Neural progenitor cell (in vitro differentiated cells): ENCODE results near the gene KRTAP22-1. TPM values are rescaled to one million over a fixed set of nuclear protein-coding genes. Genes with fewer than 3 reads are reported as not detected.

ENCODE experiments used
- DNase-seq: peaks from one replicate; pipeline ENCODE4 v3.0.0-alpha.2; 2016; ENCODE audit warnings: low spot score
- H2AFZ ChIP-seq: fragments of 200-600 bp; sonication (generic); replicated peaks from 2 replicates; pipeline ENCODE4 v1.6.1; 2016; ENCODE audit warnings: antibody characterized with exemption
- H3F3A ChIP-seq: fragments of 200-600 bp; sonication (generic); 2 replicates; pipeline ENCODE4 v1.6.1; 2016; ENCODE audit warnings: antibody characterized with exemption, low read depth
- H3K27ac ChIP-seq: fragments of 200-600 bp; sonication (generic); 2 replicates; pipeline ENCODE4 v1.5.1; 2016; ENCODE audit warnings: mild to moderate bottlenecking
- H3K27me3 ChIP-seq: fragments of 200-600 bp; sonication (generic); 2 replicates; pipeline ENCODE4 v1.6.1; 2016; ENCODE audit warnings: mild to moderate bottlenecking, moderate library complexity
- H3K36me3 ChIP-seq: fragments of 200-600 bp; sonication (generic); 2 replicates; pipeline ENCODE4 v1.5.1; 2016
- H3K4me1 ChIP-seq: fragments of 200-600 bp; sonication (generic); 2 replicates; pipeline ENCODE4 v1.6.1; 2016; ENCODE audit warnings: mixed run types
- H3K4me2 ChIP-seq: fragments of 200-600 bp; sonication (generic); 2 replicates; pipeline ENCODE4 v1.6.1; 2016
- H3K4me3 ChIP-seq: fragments of 200-600 bp; sonication (generic); 2 replicates; pipeline ENCODE4 v1.5.1; 2016
- H3K79me2 ChIP-seq: fragments of 200-600 bp; sonication (generic); 2 replicates; pipeline ENCODE4 v1.6.1; 2016; ENCODE audit warnings: low read depth
- H3K9ac ChIP-seq: fragments of 200-600 bp; sonication (generic); 2 replicates; pipeline ENCODE4 v1.6.1; 2016
- H3K9me3 ChIP-seq: fragments of 200-600 bp; sonication (generic); 2 replicates; pipeline ENCODE4 v1.5.1; 2016; ENCODE audit warnings: low read depth
- H4K20me1 ChIP-seq: fragments of 200-600 bp; sonication (generic); 2 replicates; pipeline ENCODE4 v1.6.1; 2016; ENCODE audit warnings: low read depth
- H3K27ac Mint-ChIP-seq: 3 replicates; pipeline ENCODE4 v1.8.0; 2021; ENCODE audit warnings: mixed read lengths
- H3K27me3 Mint-ChIP-seq: 2 replicates; pipeline ENCODE4 v1.8.0; 2022; ENCODE audit warnings: low read depth, mild to moderate bottlenecking, inconsistent platforms, moderate library complexity, mixed read lengths; ENCODE audit not compliant: insufficient read depth
- H3K36me3 Mint-ChIP-seq: 3 replicates; pipeline ENCODE4 v1.8.0; 2021; ENCODE audit warnings: mixed read lengths
- H3K4me1 Mint-ChIP-seq: 3 replicates; pipeline ENCODE4 v1.8.0; 2021; ENCODE audit warnings: mixed read lengths
- H3K4me3 Mint-ChIP-seq: 3 replicates; pipeline ENCODE4 v1.8.0; 2021; ENCODE audit warnings: mild to moderate bottlenecking, moderate library complexity, mixed read lengths
- H3K9me3 Mint-ChIP-seq: 3 replicates; pipeline ENCODE4 v1.8.0; 2020; ENCODE audit warnings: mixed read lengths
- CTCF ChIP-seq: fragments of 200-600 bp; sonication (generic); IDR thresholded peaks from 2 replicates; pipeline ENCODE4 v1.5.1; 2017; ENCODE audit warnings: antibody characterized with exemption, mild to moderate bottlenecking
- EZH2 ChIP-seq: fragments of 200-600 bp; sonication (generic); IDR thresholded peaks from 2 replicates; pipeline ENCODE4 v1.6.1; 2017; ENCODE audit warnings: antibody characterized with exemption, mild to moderate bottlenecking, moderate library complexity
- EZH2phosphoT487 ChIP-seq: fragments of 200-600 bp; sonication (generic); IDR thresholded peaks from 2 replicates; pipeline ENCODE4 v1.6.1; 2017; ENCODE audit warnings: antibody characterized with exemption
- total RNA-seq: library from RNA; depleted of rRNA; stranded (reverse); fragments of >200 nt; gene quantifications from 2 replicates; pipeline ENCODE4 v1.2.3, GENCODE V29; 2015; ENCODE audit warnings: low replicate concordance

The KRTAP22-1 gene
- total RNA-seq, 1 donor from 2014 or later, result not detected

- Histone ChIP-seq H3K9ac (no peak within 1 kb of the TSS), H3K9me3 (peaks cover 32% of the 10 kb centered on the region), H2AFZ (no peak within 1 kb of the TSS), H3K27me3 (no peaks in the 10 kb centered on the region), H3K4me2 (no peak within 1 kb of the TSS), H4K20me1 (no peaks in the 10 kb centered on the region), H3K27ac (no peak within 1 kb of the TSS), H3K4me1 (no peaks in the 10 kb centered on the region), H3K79me2 (no peaks in the 10 kb centered on the region), H3F3A (no peaks in the 10 kb centered on the region), H3K36me3 (no peaks in the 10 kb centered on the region), H3K4me3 (no peak within 1 kb of the TSS)
- H3K27ac Mint-ChIP-seq, result no peak within 1 kb of the TSS
- no peak within 1 kb of the TSS for H3K4me3 Mint-ChIP-seq
- H3K4me1 Mint-ChIP-seq, result no peaks in the 10 kb centered on the region
- H3K27me3 Mint-ChIP-seq, result no peaks in the 10 kb centered on the region
- TF ChIP-seq CTCF, result no peak
- no peaks in the 10 kb centered on the region for H3K9me3 Mint-ChIP-seq
- H3K36me3 Mint-ChIP-seq, result no peaks in the 10 kb centered on the region
- no peak for DNase-seq
Observed at GRCh38 chr21:30616125-30616524, 15.2 kb downstream of the KRTAP22-1 start, which contains the start of gene KRTAP20-1. Gene KRTAP20-1 (plus strand): TSS chr21:30616425. CDS start chr21:30616455, 30 bp downstream.

- Histone ChIP-seq H3K36me3 (no peaks in the 10 kb centered on the region), H3K4me2 (no peak overlapping the region), H3K27ac (no peak overlapping the region), H3K79me2 (no peaks in the 10 kb centered on the region), H3K4me1 (no peaks in the 10 kb centered on the region), H3K27me3 (no peaks in the 10 kb centered on the region), H2AFZ (no peak overlapping the region), H3K4me3 (no peak overlapping the region), H3K9me3 (peaks cover 15% of the 10 kb centered on the region), H3F3A (no peaks in the 10 kb centered on the region), H3K9ac (no peak overlapping the region), H4K20me1 (no peaks in the 10 kb centered on the region)
- Mint-ChIP-seq H3K4me3 (no peak overlapping the region), H3K27me3 (peaks cover 2% of the 10 kb centered on the region), H3K9me3 (peaks cover 3% of the 10 kb centered on the region), H3K27ac (no peak overlapping the region), H3K36me3 (no peaks in the 10 kb centered on the region), H3K4me1 (no peaks in the 10 kb centered on the region)
- TF ChIP-seq CTCF (no peak), EZH2 (no peak), EZH2phosphoT487 (no peak)
- no peak for DNase-seq
Observed at GRCh38 chr21:30620080-30620479, 19.2 kb downstream of the KRTAP22-1 start.

DNA sequence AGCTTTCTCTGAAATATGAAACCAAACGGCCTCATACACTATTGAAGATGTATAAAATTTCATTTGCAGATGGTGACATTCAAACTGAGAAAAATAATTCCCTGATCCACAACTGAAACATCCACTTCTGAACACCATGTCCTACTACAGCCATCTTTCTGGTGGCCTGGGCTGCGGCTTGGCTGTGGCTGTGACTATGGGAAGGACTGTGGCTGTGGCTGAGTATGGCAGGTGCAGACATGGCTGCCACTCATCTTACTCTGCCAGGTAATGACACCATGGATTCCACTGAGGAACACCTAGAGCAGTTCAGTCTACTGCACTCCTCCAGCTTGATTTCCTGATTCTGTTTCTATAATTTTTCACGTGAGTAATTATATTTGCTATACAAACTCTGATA lies 19.6 kb downstream of the KRTAP22-1 start, which contains the start of gene KRTAP20-4:
TSS of gene KRTAP20-4 (plus strand) at position 106 of the 400 bp plus-strand sequence.
- Histone ChIP-seq H3F3A (no peaks in the 10 kb centered on the region), H3K4me3 (no peak within 1 kb of the TSS), H3K27me3 (no peaks in the 10 kb centered on the region), H4K20me1 (no peaks in the 10 kb centered on the region), H3K4me1 (no peaks in the 10 kb centered on the region), H2AFZ (no peak within 1 kb of the TSS), H3K9me3 (peaks cover 15% of the 10 kb centered on the region), H3K36me3 (no peaks in the 10 kb centered on the region), H3K27ac (no peak within 1 kb of the TSS), H3K79me2 (no peaks in the 10 kb centered on the region), H3K4me2 (no peak within 1 kb of the TSS), H3K9ac (no peak within 1 kb of the TSS)
- peaks cover 2% of the 10 kb centered on the region for H3K27me3 Mint-ChIP-seq
- no peaks in the 10 kb centered on the region for H3K36me3 Mint-ChIP-seq
- H3K4me1 Mint-ChIP-seq, result no peaks in the 10 kb centered on the region
- H3K4me3 Mint-ChIP-seq, result no peak within 1 kb of the TSS
- DNase-seq, result no peak
- peaks cover 3% of the 10 kb centered on the region for H3K9me3 Mint-ChIP-seq
- no peak within 1 kb of the TSS for H3K27ac Mint-ChIP-seq
- no peak for TF ChIP-seq CTCF
- TF ChIP-seq EZH2, result no peak
- TF ChIP-seq EZH2phosphoT487, result no peak
